Kidney glomerular epithelial cell (primary cell): ENCODE results near the gene IFNG.

ENCODE experiments used
- DNase-seq: peaks from one replicate; lab custom pipeline; 2025; lab: John Stamatoyannopoulos, UW

Gene IFNG

GRCh38 chr12:68115281-68115680 is 44.3 kb downstream of the IFNG start:
- no peak for DNase-seq

- no peak for DNase-seq
Measured at GRCh38 chr12:68114606-68115005, 44.9 kb downstream of the IFNG start.

GRCh38 chr12:68113644-68114043 is 45.9 kb downstream of the IFNG start:
- DNase-seq, result no peak

GRCh38 chr12:68111995-68112394 is 47.5 kb downstream of the IFNG start:
- DNase-seq, result no peak

GRCh38 chr12:68109444-68110217 is 49.9 kb downstream of the IFNG start:
- DNase-seq, result no peak

GRCh38 chr12:68109001-68109400 is 50.5 kb downstream of the IFNG start:
- no peak for DNase-seq

- no peak for DNase-seq
Measured at GRCh38 chr12:68106660-68107059, 52.9 kb downstream of the IFNG start.

GRCh38 chr12:68106160-68106559 is 53.4 kb downstream of the IFNG start:
- DNase-seq, result peak; percentile 49
